ENCODE data around the gene FRY. TPM values are rescaled to one million over a fixed set of nuclear protein-coding genes. Genes with fewer than 3 reads are reported as not detected.
A peak's percentile ranks its signal among the peaks of the same experiment; 100 is the strongest.

FRY gene
- total and polyA plus RNA-seq, 2 of the 13 experiments (the other 11 are each of a cell fraction or from before 2014, with no cell fraction given) = 8.2 to 13.1 TPM

- no peak for TF ChIP-seq PREB (CRISPR knock-in tag; IDR thresholded peaks at IDR 0.05)
- TF ChIP-seq DNMT3B (CRISPR knock-in tag; conservative IDR thresholded peaks at IDR 0.05) = no peak
- peak in 1 of 2 experiments; percentile 56; a peak in 2 of 4 replicates for TF ChIP-seq EP300 (IDR thresholded peaks at IDR 0.05; ENCODE audit: low read depth in 2 of 2, low read length in 2 of 2)
- TF ChIP-seq EP300 (CRISPR knock-in tag; IDR thresholded peaks at IDR 0.05; ENCODE audit: borderline replicate concordance) = no peak
- TF ChIP-seq SSRP1 (CRISPR knock-in tag; IDR thresholded peaks at IDR 0.05) = no peak
- no peak for TF ChIP-seq ZNF780A (CRISPR knock-in tag; IDR thresholded peaks at IDR 0.05)
- TF ChIP-seq ZNF619 (CRISPR knock-in tag; IDR thresholded peaks at IDR 0.05) = no peak
- no peak for TF ChIP-seq KDM5A (IDR thresholded peaks at IDR 0.05; ENCODE audit: borderline replicate concordance, low read length)
- TF ChIP-seq ZBTB1 (CRISPR knock-in tag; IDR thresholded peaks at IDR 0.05; ENCODE audit: borderline replicate concordance) = no peak
- TF ChIP-seq CREBL2 (CRISPR knock-in tag; IDR thresholded peaks at IDR 0.05; ENCODE audit: borderline replicate concordance) = no peak
- no peak; the same call in 1 of the 2 replicates for TF ChIP-seq ZNF503 (CRISPR knock-in tag; IDR thresholded peaks at IDR 0.05)
- TF ChIP-seq ARID5B (CRISPR knock-in tag; IDR thresholded peaks at IDR 0.05) = peak; percentile 84
- no peak for TF ChIP-seq PAX8 (CRISPR knock-in tag; IDR thresholded peaks at IDR 0.05; ENCODE audit: borderline replicate concordance)
- no peak for TF ChIP-seq MLX (CRISPR knock-in tag; IDR thresholded peaks at IDR 0.05)
- TF ChIP-seq ZNF564 (CRISPR knock-in tag; IDR thresholded peaks at IDR 0.05) = no peak
- TF ChIP-seq TFAP4 (IDR thresholded peaks at IDR 0.05; ENCODE audit: borderline replicate concordance, low read depth) = no peak
- no peak for TF ChIP-seq HDAC1 (CRISPR knock-in tag; IDR thresholded peaks at IDR 0.05)
- no peak for TF ChIP-seq CCDC6 (CRISPR knock-in tag; IDR thresholded peaks at IDR 0.05)
- no peak for TF ChIP-seq NFKB2 (CRISPR knock-in tag; IDR thresholded peaks at IDR 0.05; ENCODE audit: borderline replicate concordance)
- TF ChIP-seq ZNF510 (CRISPR knock-in tag; IDR thresholded peaks at IDR 0.05; ENCODE audit: low read depth) = no peak
- TF ChIP-seq NCOA5 (CRISPR knock-in tag; IDR thresholded peaks at IDR 0.05) = no peak
These were observed 14.6 kb downstream of the FRY start (continued) for GRCh38 chr13:32045982-32046785.

Measured in HepG2 (cell line).